Natural killer cell (primary cell): Measurements from ENCODE around the gene IFNLR1. TPM values are rescaled to one million over a fixed set of nuclear protein-coding genes. Genes with fewer than 3 reads are reported as not detected.

Source experiments
- ATAC-seq, 3 donors: fragments of 150-1000 bp in 2 of 3; fragments of 200-7000 bp in 1 of 3; cut with Tn5 transposase; 1 replicate in 1 of 3; 2 replicates in 2 of 3; pipeline ENCODE4 v1.10.0; 2021; ENCODE audit warnings: mild to moderate bottlenecking in 2 of 3, moderate library complexity in 2 of 3
- DNase-seq, 2 donors: peaks; one replicate each; pipeline versions ENCODE4 v3.0.0 to v3.0.0-alpha.2; 2013 to 2021; ENCODE audit warnings: mixed read lengths in 1 of 2
- H3K27ac ChIP-seq: one replicate; pipeline ENCODE4 v1.5.1; 2013; ENCODE audit warnings: mild to moderate bottlenecking, low read length
- H3K27me3 ChIP-seq: one replicate; pipeline ENCODE4 v1.6.1; 2013; ENCODE audit warnings: low read length; ENCODE audit not compliant: control insufficient read depth, insufficient read depth
- H3K36me3 ChIP-seq: one replicate; pipeline ENCODE4 v1.6.1; 2013; ENCODE audit warnings: low read length; ENCODE audit not compliant: control insufficient read depth, insufficient read depth
- H3K4me1 ChIP-seq: one replicate; pipeline ENCODE4 v1.6.1; 2013; ENCODE audit warnings: low read length; ENCODE audit not compliant: control insufficient read depth, insufficient read depth
- H3K4me3 ChIP-seq: one replicate; pipeline ENCODE4 v1.5.1; 2013; ENCODE audit warnings: low read length
- H3K9me3 ChIP-seq: one replicate; pipeline ENCODE4 v1.6.1; 2013; ENCODE audit warnings: low read length; ENCODE audit not compliant: control insufficient read depth, insufficient read depth
- H3K27ac Mint-ChIP-seq, 2 donors: one replicate each; pipeline ENCODE4 v1.8.0; 2022; ENCODE audit warnings: mild to moderate bottlenecking in 2 of 2, mixed read lengths in 2 of 2, moderate library complexity in 1 of 2
- H3K27me3 Mint-ChIP-seq, 2 donors: one replicate each; pipeline ENCODE4 v1.8.0; 2022; ENCODE audit warnings: low read depth in 2 of 2, mixed read lengths in 2 of 2
- H3K36me3 Mint-ChIP-seq: one replicate; pipeline ENCODE4 v1.8.0; 2022; ENCODE audit warnings: mixed read lengths
- H3K4me1 Mint-ChIP-seq, 2 donors: one replicate each; pipeline ENCODE4 v1.8.0; 2022; ENCODE audit warnings: mixed read lengths in 2 of 2
- H3K4me3 Mint-ChIP-seq: one replicate; pipeline ENCODE4 v1.8.0; 2022; ENCODE audit warnings: mild to moderate bottlenecking, moderate library complexity, mixed read lengths
- H3K9me3 Mint-ChIP-seq, 2 donors: one replicate each; pipeline ENCODE4 v1.8.0; 2022; ENCODE audit warnings: mixed read lengths in 2 of 2
- CTCF ChIP-seq: fragments of 200-600 bp; IDR thresholded peaks from one replicate; pipeline ENCODE4 v1.8.0; 2022; ENCODE audit warnings: antibody characterized with exemption
- WGBS: methylation state at CpG from one replicate; pipeline ENCODE4 v1.1.7; 2013; ENCODE audit warnings: missing lambda C conversion rate; ENCODE audit not compliant: insufficient coverage; 5-methylcytosine and 5-hydroxymethylcytosine counted together
- intact Hi-C: fragments of 100-400 bp; cut with micrococcal nuclease; formaldehyde crosslinking; loops from one replicate; pipeline ENCODE4 v1.14.2; 2022
- total RNA-seq, 4 donors: library from RNA; stranded (reverse); fragments of 120-200 nt in 1 of 4; gene quantifications; one replicate each; pipeline versions ENCODE4 v1.2.3 to v1.2.4, GENCODE V29; 2013 to 2022

The IFNLR1 gene
- total RNA-seq, 3 donors from 2014 or later (not counting 1 experiment from before 2014, with no cell fraction given), result 0.07 to 2.5 (median 0.19) TPM

- intact Hi-C loops, result no loop called here
- ATAC-seq, result no peak
- Histone ChIP-seq H3K27ac (no peak overlapping the region), H3K4me1 (no peaks in the 10 kb centered on the region), H3K9me3 (no peaks in the 10 kb centered on the region), H3K36me3 (no peaks in the 10 kb centered on the region), H3K4me3 (no peak overlapping the region), H3K27me3 (no peaks in the 10 kb centered on the region)
- Mint-ChIP-seq H3K4me3 (no peak overlapping the region), H3K4me1 (peaks cover 2 to 7% of the 10 kb centered on the region in 2 donors), H3K36me3 (no peaks in the 10 kb centered on the region), H3K9me3 (no peaks in the 10 kb centered on the region), H3K27ac (no peak overlapping the region), H3K27me3 (peaks cover 6% of the 10 kb centered on the region in 2 donors)
- no peak for TF ChIP-seq CTCF
- no peak for DNase-seq
- WGBS, result no CpG with 5 or more reads among the region's 1 CpG
These were observed 53.3 kb downstream of the IFNLR1 start for GRCh38 chr1:24133819-24134218.

- Mint-ChIP-seq H3K36me3 (no peaks in the 10 kb centered on the region), H3K27ac (no peak overlapping the region), H3K9me3 (no peaks in the 10 kb centered on the region), H3K4me3 (no peak overlapping the region), H3K27me3 (peaks cover 6% of the 10 kb centered on the region in 2 donors), H3K4me1 (no peaks in the 10 kb centered on the region)
- intact Hi-C loops, result no loop called here
- Histone ChIP-seq H3K27ac (no peak overlapping the region), H3K27me3 (no peaks in the 10 kb centered on the region), H3K36me3 (no peaks in the 10 kb centered on the region), H3K4me1 (no peaks in the 10 kb centered on the region), H3K9me3 (no peaks in the 10 kb centered on the region), H3K4me3 (no peak overlapping the region)
- TF ChIP-seq CTCF, result no peak
- ATAC-seq (no peak), DNase-seq (no peak)
- WGBS, result 83% methylated on average over 3 of the region's 3 CpGs
These were observed 56.7 kb downstream of the IFNLR1 start for GRCh38 chr1:24130385-24130784.

- Histone ChIP-seq H3K4me3 (no peak overlapping the region), H3K27me3 (no peaks in the 10 kb centered on the region), H3K36me3 (no peaks in the 10 kb centered on the region), H3K27ac (no peak overlapping the region), H3K9me3 (no peaks in the 10 kb centered on the region), H3K4me1 (no peaks in the 10 kb centered on the region)
- TF ChIP-seq CTCF, result no peak
- Mint-ChIP-seq H3K4me1 (no peaks in the 10 kb centered on the region), H3K27me3 (peaks cover 0 to 3% of the 10 kb centered on the region in 2 donors), H3K36me3 (no peaks in the 10 kb centered on the region), H3K4me3 (no peak overlapping the region), H3K27ac (no peak overlapping the region), H3K9me3 (no peaks in the 10 kb centered on the region)
- WGBS, result 91% methylated on average over 7 of the region's 7 CpGs
- intact Hi-C loops, result no loop called here
- DNase-seq (no peak), ATAC-seq (no peak)
These were observed 59.2 kb downstream of the IFNLR1 start for GRCh38 chr1:24127801-24128363.
